ENCODE results near the gene GDI1. TPM values are rescaled to one million over a fixed set of nuclear protein-coding genes. Genes with fewer than 3 reads are reported as not detected.

GDI1 gene
- total RNA-seq, 1 donor from 2014 or later, result 118 TPM

- intact Hi-C loops (cut with micrococcal nuclease), result no loop called here
- Mint-ChIP-seq H3K27ac (no peak overlapping the region), H3K27me3 (no peaks in the 10 kb centered on the region), H3K9me3 (no peaks in the 10 kb centered on the region), H3K4me3 (no peak overlapping the region), H3K36me3 (ENCODE audit: low read depth) (peaks cover 29% of the 10 kb centered on the region), H3K4me1 (no peaks in the 10 kb centered on the region)
- no peak for DNase-seq
Observed at GRCh38 chrX:154449618-154450017, 12.7 kb downstream of the GDI1 start.

GRCh38 chrX:154450312-154450711, 13.4 kb downstream of the GDI1 start:
- H3K36me3 Mint-ChIP-seq (ENCODE audit: low read depth), result peaks cover 31% of the 10 kb centered on the region
- no peak overlapping the region for H3K27ac Mint-ChIP-seq
- no peaks in the 10 kb centered on the region for H3K9me3 Mint-ChIP-seq
- no peaks in the 10 kb centered on the region for H3K4me1 Mint-ChIP-seq
- H3K4me3 Mint-ChIP-seq, result no peak overlapping the region
- intact Hi-C loops (cut with micrococcal nuclease), result no loop called here
- DNase-seq, result no peak
- H3K27me3 Mint-ChIP-seq, result no peaks in the 10 kb centered on the region

GRCh38 chrX:154452823-154453222, 15.9 kb downstream of the GDI1 start:
- Mint-ChIP-seq H3K36me3 (ENCODE audit: low read depth) (peaks cover 23% of the 10 kb centered on the region), H3K9me3 (no peaks in the 10 kb centered on the region), H3K27ac (no peak overlapping the region), H3K4me1 (peaks cover 4% of the 10 kb centered on the region), H3K27me3 (no peaks in the 10 kb centered on the region), H3K4me3 (no peak overlapping the region)
- DNase-seq, result no peak
- intact Hi-C loops (cut with micrococcal nuclease), result no loop called here

- peak overlapping the region; percentile 96 for H3K27ac Mint-ChIP-seq
- H3K4me1 Mint-ChIP-seq, result peaks cover 6% of the 10 kb centered on the region
- H3K9me3 Mint-ChIP-seq, result no peaks in the 10 kb centered on the region
- DNase-seq, result peak; percentile 87
- intact Hi-C loops (cut with micrococcal nuclease), result loop anchor here (1.0 kb wide), 1 partner anchor 22 kb away; the partner anchor contains the start of gene LAGE3
- no peaks in the 10 kb centered on the region for H3K27me3 Mint-ChIP-seq
- peaks cover 22% of the 10 kb centered on the region for H3K36me3 Mint-ChIP-seq (ENCODE audit: low read depth)
- H3K4me3 Mint-ChIP-seq, result peak overlapping the region; percentile 93
Observed at GRCh38 chrX:154457491-154458115, 20.6 kb downstream of the GDI1 start.

GRCh38 chrX:154458116-154458953, 21.4 kb downstream of the GDI1 start, which contains the start of gene PLXNA3:
Gene PLXNA3, plus strand, starts transcription at chrX:154458281. Its CDS starts 1,903 bp downstream, at chrX:154460184.
- Mint-ChIP-seq H3K36me3 (ENCODE audit: low read depth) (peaks cover 15% of the 10 kb centered on the region), H3K4me3 (peak within 1 kb of the TSS; percentile 93), H3K27ac (peak within 1 kb of the TSS; percentile 96), H3K4me1 (peaks cover 6% of the 10 kb centered on the region), H3K9me3 (no peaks in the 10 kb centered on the region), H3K27me3 (no peaks in the 10 kb centered on the region)
- DNase-seq, result peak; percentile 89
- intact Hi-C loops (cut with micrococcal nuclease), result loop anchor here (1.0 kb wide), 1 partner anchor 21 kb away; the partner anchor contains the start of gene LAGE3

GRCh38 chrX:154458954-154459778, 22.2 kb downstream of the GDI1 start:
- peaks cover 14% of the 10 kb centered on the region for H3K36me3 Mint-ChIP-seq (ENCODE audit: low read depth)
- H3K27ac Mint-ChIP-seq, result peak overlapping the region; percentile 58
- H3K4me1 Mint-ChIP-seq, result peaks cover 6% of the 10 kb centered on the region
- DNase-seq, result peak; percentile 63
- no peaks in the 10 kb centered on the region for H3K27me3 Mint-ChIP-seq
- no peaks in the 10 kb centered on the region for H3K9me3 Mint-ChIP-seq
- peak overlapping the region; percentile 84 for H3K4me3 Mint-ChIP-seq
- intact Hi-C loops (cut with micrococcal nuclease), result loop anchor here (1.0 kb wide), 2 partner anchors 15 to 20 kb away; partner anchors contain the start of genes FAM50A and LAGE3

GRCh38 chrX:154459832-154460231, 22.9 kb downstream of the GDI1 start:
- H3K4me3 Mint-ChIP-seq, result peak overlapping the region; percentile 49
- H3K36me3 Mint-ChIP-seq (ENCODE audit: low read depth), result peaks cover 8% of the 10 kb centered on the region
- no peaks in the 10 kb centered on the region for H3K27me3 Mint-ChIP-seq
- no peak overlapping the region for H3K27ac Mint-ChIP-seq
- H3K9me3 Mint-ChIP-seq, result no peaks in the 10 kb centered on the region
- no peak for DNase-seq
- peaks cover 6% of the 10 kb centered on the region for H3K4me1 Mint-ChIP-seq
- intact Hi-C loops (cut with micrococcal nuclease), result loop anchor here (1.0 kb wide), 1 partner anchor 16 kb away; the partner anchor contains the start of gene FAM50A

GRCh38 chrX:154460326-154460725, 23.4 kb downstream of the GDI1 start:
- Mint-ChIP-seq H3K36me3 (ENCODE audit: low read depth) (peaks cover 8% of the 10 kb centered on the region), H3K9me3 (no peaks in the 10 kb centered on the region), H3K27ac (no peak overlapping the region), H3K4me1 (peaks cover 6% of the 10 kb centered on the region), H3K27me3 (no peaks in the 10 kb centered on the region), H3K4me3 (peak overlapping the region; percentile 49)
- no peak for DNase-seq
- intact Hi-C loops (cut with micrococcal nuclease), result no loop called here

GRCh38 chrX:154462396-154462795, 25.4 kb downstream of the GDI1 start:
- Mint-ChIP-seq H3K27me3 (no peaks in the 10 kb centered on the region), H3K36me3 (ENCODE audit: low read depth) (peaks cover 8% of the 10 kb centered on the region), H3K9me3 (no peaks in the 10 kb centered on the region), H3K4me3 (no peak overlapping the region), H3K27ac (no peak overlapping the region), H3K4me1 (peaks cover 3% of the 10 kb centered on the region)
- intact Hi-C loops (cut with micrococcal nuclease), result no loop called here
- no peak for DNase-seq

- Mint-ChIP-seq H3K4me1 (peaks cover 2% of the 10 kb centered on the region), H3K27me3 (no peaks in the 10 kb centered on the region), H3K4me3 (no peak overlapping the region), H3K9me3 (no peaks in the 10 kb centered on the region), H3K27ac (no peak overlapping the region), H3K36me3 (ENCODE audit: low read depth) (peaks cover 8% of the 10 kb centered on the region)
- no peak for DNase-seq
- intact Hi-C loops (cut with micrococcal nuclease), result no loop called here
Observed at GRCh38 chrX:154463611-154464220, 26.8 kb downstream of the GDI1 start.

GRCh38 chrX:154464806-154465365, 27.9 kb downstream of the GDI1 start:
- Mint-ChIP-seq H3K27me3 (no peaks in the 10 kb centered on the region), H3K27ac (no peak overlapping the region), H3K4me3 (no peak overlapping the region), H3K9me3 (no peaks in the 10 kb centered on the region), H3K36me3 (ENCODE audit: low read depth) (peaks cover 8% of the 10 kb centered on the region), H3K4me1 (no peaks in the 10 kb centered on the region)
- no peak for DNase-seq
- intact Hi-C loops (cut with micrococcal nuclease), result no loop called here

- intact Hi-C loops (cut with micrococcal nuclease), result no loop called here
Observed at GRCh38 chrX:154465601-154466000, 28.6 kb downstream of the GDI1 start.

GRCh38 chrX:154466036-154466435, 29.1 kb downstream of the GDI1 start:
- Mint-ChIP-seq H3K9me3 (no peaks in the 10 kb centered on the region), H3K27ac (no peak overlapping the region), H3K4me1 (no peaks in the 10 kb centered on the region), H3K27me3 (no peaks in the 10 kb centered on the region), H3K36me3 (ENCODE audit: low read depth) (peaks cover 7% of the 10 kb centered on the region), H3K4me3 (no peak overlapping the region)
- intact Hi-C loops (cut with micrococcal nuclease), result no loop called here
- DNase-seq, result no peak

More at GRCh38 chrX:154465601-154466000, 28.6 kb downstream of the GDI1 start:
- DNase-seq, result no peak
- Mint-ChIP-seq H3K36me3 (ENCODE audit: low read depth) (peaks cover 8% of the 10 kb centered on the region), H3K27me3 (no peaks in the 10 kb centered on the region), H3K4me3 (no peak overlapping the region), H3K4me1 (no peaks in the 10 kb centered on the region), H3K27ac (no peak overlapping the region), H3K9me3 (no peaks in the 10 kb centered on the region)

All from activated CD4-positive, alpha-beta T cell treated with anti-CD3 and anti-CD28 coated beads, Interleukin-2, amount 10 ng/mL, durations not matched to agents 24 days and 14 days (primary cell).